NCI-H1048 (cell line): ENCODE data around the gene RELA.
"Not testable (repeated sequence)": the region's sequence is repeated elsewhere in the genome, so short reads cannot be mapped to it uniquely, and the experiment has no call there.

Experiments used
- DNase-seq: peaks from one replicate; lab custom pipeline; 2025; lab: John Stamatoyannopoulos, UW

RELA gene

DNA sequence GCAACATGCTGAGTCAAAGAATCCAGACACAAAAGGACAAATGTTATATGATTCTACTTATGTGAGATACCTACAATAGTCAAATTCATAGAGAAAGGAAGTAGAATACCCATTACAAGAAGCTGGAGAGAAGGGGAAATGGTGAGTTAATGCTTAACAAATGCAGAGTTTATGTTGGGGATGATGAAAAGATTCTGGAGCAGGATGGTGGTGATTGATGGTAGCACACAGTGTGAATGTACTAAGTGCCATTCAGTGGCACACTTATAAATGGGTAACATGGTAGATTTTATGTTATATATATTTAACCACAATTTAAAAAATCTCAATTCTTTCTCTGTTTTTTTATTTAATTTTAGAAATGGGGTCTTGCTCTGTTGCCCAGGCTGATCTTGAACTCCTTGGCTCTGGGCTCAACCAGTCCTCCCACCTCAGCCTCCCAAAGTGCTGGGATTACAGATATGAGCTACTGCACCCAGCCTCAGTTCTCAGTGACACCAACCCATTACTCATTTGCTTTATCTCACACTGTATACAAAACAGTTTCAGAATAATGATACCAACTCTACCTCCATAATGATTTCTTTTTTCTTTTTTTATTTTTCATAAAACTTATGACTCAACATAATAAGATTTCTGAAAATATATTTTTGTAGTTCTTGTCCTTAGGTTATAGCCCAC lies 9.6 kb upstream of the RELA start:
- DNase-seq = no peak

DNA sequence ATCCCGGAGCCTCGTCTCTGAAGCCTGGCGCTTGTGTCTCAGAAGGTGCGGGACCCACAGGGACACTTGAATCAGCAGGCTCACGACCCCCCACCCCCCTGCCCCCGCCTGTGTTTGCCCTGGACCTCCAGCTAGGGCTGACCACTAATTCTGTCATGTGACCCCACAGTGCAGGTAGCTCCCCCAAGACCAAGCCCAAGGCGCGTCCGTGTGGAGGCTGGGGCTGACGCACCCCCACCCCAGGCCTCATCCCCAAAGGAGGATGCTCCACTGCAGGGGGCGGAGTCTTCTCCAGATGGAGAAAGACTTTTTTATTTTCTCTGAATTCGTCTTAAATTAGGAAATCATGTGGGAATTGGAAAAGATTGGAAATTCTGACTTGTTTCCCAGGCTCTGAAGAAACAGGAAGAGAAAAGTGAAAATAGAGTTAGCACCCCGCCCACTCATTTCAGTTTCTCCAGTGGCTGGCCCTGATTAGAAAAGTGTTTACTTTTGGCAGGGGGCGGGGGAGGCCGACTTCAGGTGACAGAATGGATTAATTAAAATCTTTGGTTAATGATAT lies 1.0 kb upstream of the RELA start:
- DNase-seq = no peak

- DNase-seq = no peak
These were observed 393 bp downstream of the RELA start for GRCh38 chr11:65662247-65662798.

- DNase-seq = no peak
These were observed 993 bp downstream of the RELA start for GRCh38 chr11:65661599-65662246.

DNA sequence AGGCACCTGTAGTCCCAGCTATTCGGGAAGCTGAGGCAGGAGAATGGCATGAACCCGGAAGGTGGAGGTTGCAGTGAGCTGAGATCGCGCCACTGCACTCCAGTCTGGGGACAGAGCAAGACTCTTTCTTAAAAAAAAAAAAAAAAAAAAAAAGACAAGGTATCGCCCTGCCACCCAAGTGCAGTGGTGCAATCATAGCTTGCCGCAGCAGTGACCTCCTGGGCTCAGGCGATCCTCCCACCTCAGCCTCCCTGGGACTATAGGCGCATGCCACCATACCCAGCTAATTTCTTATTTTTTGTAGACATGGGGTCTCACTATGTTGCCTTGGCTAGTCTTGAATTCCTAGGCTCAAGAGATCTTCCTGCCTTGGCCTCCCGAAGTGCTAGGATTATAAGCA lies 1.8 kb downstream of the RELA start:
- DNase-seq = not testable (repeated sequence)

DNA sequence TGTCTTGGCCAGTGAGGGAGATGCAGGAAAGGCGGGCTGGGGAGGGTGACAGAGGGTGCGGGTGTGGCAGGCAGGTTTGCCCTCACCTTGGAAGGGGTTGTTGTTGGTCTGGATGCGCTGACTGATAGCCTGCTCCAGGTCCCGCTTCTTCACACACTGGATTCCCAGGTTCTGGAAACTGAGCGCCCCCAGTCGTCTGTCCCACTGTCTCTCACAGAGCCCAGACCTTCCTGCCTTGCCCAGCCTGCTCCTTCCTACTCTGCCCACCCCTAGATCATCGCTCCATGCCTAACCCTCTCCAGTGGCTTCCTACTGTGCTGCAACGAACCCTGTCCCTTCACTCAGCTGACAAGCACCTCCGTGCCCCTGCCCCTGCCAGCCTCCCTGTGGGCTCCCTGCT lies 2.7 kb downstream of the RELA start:
- DNase-seq = no peak

DNA sequence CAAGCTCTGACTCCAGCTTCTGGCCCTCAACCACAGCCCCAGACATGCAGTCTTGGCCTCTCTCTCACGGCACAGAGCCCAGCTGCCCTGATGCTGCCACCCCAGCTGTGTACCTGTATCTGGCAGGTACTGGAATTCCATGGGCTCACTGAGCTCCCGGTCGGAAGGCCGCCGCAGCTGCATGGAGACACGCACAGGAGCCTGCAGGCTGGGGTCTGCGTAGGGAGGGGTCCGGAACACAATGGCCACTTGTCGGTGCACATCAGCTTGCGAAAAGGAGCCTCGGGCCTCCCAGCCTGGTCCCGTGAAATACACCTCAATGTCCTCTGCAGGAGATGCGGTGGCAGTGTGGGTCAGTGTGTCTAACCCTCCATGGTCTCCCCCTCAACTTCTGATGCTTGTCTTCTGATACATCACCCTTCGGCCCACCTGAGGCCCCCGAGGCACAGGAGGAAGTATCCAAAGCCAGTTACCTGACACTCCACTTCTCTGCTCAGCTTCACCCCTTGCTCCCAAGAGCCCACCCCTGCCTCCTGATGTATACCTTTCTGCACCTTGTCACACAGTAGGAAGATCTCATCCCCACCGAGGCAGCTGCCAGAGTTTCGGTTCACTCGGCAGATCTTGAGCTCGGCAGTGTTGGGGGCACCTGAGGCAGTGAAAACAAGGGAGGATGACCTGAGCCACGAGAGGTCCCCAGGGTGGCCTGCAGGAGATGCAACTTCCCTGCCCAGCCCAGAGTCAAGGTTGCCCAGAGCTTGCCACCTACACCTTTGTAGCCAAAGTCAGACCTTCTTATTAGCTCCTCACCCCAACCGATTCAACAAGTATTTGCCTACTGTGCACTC lies 4.3 kb downstream of the RELA start:
- DNase-seq = no peak

DNA sequence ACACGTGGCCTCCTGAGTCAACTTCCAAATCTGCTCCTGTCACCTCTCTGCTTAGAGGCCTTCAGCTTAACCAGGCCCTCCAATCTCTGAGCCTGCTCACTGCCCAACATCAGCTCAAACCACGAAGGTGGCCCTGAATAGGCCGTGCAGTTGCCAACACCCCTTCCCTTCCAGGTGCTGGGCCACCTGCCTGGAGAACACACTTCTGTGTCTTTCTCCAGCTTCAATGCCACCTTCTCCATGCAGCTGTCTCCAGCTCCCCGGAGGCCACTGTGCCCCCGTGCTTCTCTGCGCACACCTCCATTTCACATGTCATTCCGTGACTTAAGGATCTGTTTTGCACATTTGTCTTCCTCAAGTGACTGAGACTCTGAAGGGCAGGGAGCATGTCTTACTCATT lies 5.3 kb downstream of the RELA start:
- no peak for DNase-seq

DNA sequence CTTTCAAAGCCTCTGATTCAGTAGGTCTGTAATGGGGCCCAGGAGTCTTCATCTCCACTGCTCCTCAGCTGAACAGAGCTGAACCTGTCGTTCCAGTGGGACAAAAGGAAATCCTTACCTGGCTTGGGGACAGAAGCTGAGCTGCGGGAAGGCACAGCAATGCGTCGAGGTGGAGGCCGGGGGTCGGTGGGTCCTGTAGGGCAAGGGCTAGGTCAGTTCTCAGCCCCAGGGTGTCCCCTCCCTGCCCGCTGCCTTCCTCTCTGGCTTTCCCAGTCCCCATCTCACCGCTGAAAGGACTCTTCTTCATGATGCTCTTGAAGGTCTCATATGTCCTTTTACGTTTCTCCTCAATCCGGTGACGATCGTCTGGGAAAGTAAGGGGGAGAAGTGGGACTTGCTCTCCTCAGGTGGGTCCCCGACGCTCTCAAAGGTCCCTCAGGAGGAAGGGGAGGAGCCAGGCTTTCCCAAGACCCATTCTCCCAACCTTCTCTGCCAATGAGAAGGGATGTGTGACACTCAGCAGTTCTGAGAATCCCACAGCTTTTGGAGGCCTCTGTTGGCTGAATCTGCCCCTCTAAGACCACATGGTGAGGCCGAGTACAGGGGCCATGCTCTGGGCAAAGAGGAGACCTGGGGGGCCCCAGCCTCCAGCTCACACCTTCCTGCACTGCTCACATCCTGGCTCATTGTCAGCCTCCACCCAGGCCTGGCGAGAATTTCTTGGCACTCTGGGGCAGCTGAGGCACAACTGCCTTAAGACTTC lies 7.0 kb downstream of the RELA start:
- no peak for DNase-seq

- DNase-seq = no peak
These were observed 8.1 kb downstream of the RELA start for GRCh38 chr11:65654375-65655349.

- DNase-seq = no peak
These were observed 9.2 kb downstream of the RELA start for GRCh38 chr11:65653229-65654225.

- peak; percentile 80 for DNase-seq
These were observed 10.0 kb downstream of the RELA start for GRCh38 chr11:65652511-65653228.

DNA sequence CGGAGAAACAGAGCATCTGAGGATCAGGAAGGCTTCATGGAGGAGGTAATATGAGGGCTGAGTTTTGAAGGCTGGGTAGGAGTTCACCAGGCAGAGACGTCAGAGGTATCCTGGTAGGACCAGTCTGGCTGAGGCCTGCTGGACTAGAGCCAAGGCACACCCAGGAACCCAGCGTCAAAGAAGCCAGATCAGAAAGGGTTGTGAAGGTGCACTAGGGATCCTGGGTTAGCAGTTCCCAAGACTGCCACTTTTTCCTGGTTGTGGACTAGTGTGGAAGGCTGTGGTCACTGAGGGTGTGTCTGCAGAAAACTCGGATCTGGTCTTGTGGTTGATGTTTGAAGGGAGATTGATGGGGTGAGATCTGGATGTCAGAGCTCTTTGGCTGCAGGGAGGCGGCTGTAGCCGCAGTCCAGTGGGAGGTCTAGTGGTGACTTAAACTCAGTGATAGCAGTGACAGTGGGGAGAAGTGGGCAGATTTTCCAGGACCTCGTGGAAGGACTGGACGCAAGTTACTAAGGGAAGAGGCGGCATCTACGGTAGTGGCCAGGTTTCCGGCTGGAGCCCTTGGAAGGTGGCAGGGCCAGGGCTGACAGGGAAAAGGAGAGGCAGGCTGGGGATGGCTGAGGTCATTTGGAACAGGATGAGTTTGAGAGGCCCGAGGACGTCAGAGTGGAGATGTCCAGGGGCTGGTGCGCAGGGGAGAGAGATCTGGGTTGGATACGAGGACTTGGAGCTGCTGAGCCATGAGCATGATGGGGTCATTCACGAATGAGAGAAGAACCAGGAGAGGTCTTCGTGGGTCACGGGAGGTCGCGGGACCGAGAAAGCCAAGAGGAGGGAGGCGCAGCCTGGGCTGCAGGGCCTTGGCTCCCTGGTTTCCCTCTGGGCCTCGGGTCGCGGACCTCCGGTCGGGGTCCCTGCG lies 10.9 kb downstream of the RELA start:
- DNase-seq = no peak

- no peak for DNase-seq
These were observed 11.5 kb downstream of the RELA start for GRCh38 chr11:65651339-65651588.

DNA sequence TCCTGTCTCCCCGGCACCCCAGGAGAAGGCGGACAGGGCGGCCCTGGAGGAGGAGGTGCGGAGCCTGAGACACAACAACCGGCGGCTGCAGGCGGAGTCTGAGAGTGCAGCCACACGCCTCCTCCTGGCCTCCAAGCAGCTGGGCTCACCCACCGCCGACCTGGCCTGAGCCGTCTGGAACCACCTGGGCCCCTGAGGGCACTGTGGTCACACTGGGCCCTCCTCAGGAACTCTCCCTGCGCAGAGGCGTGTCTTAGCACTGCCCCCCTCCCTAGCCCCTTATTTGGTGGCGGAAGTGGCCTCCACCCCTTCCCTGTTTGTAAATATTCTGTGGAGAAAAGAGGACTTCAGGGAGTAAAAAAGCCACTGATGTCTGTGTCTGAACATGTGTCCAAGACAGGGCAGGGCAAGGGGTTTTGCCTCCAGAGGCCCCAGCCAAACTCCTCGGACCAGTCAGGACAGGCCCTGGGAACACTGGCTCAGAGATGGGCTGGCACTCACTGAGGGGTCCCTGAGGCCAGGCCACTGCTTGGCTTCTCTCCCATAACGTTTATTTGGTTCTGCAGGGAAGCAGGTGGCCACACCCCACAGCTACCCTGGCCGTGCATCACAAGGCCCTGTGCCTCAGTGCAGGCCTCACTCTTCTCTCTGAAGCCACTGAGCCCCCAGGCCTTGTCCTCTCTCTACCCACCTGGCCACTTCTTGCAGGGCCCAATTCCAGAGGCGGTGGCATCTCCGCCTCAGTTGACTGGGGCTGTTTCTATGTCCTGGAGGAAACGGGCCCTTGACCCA lies 12.0 kb downstream of the RELA start:
- DNase-seq = no peak

GRCh38 chr11:65649656-65650546 lies 12.8 kb downstream of the RELA start:
- no peak for DNase-seq
